GM11168 (cell line): Measurements from ENCODE around the gene GDF7.
"Not testable (repeated sequence)": the region's sequence is repeated elsewhere in the genome, so short reads cannot be mapped to it uniquely, and the experiment has no call there.

Experiments
- in situ Hi-C: fragments of 300-500 bp; cut with MboI; formaldehyde crosslinking; loops from one replicate; pipeline ENCODE4 v1.12.0; 2022; ENCODE audit warnings: low sequenced_read_pairs; ENCODE audit not compliant: unreplicated experiment

GDF7 gene

DNA sequence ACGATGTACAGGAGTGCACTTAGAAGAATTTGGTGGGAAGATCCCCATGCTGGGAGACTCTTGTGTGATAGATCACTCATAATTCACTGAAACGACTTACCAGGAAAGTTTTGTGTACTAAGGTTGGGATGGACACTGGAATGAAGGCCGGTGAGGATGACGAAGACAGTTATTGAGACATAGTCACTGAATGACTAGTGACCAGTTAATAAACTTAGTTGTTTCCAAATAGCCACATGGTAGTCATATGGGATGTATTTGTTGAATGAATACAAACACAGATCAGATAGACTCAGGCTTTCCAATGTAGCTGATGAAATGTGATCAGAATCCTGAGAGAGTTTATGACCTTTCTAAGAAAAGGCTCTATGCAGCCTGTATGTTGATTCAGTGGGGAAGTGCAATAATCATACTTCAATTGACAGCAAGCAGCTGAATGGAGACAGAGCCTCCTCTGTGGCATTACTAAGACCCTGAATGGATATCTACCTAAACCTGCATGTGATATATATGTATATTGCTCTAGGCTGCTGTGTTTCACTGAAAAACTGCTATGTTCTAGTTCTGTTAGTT, 20.4 kb downstream of the GDF7 start:
- in situ Hi-C loops, result no loop called here

GRCh38 chr2:20689428-20690264, 22.7 kb downstream of the GDF7 start:
- in situ Hi-C loops, result no loop called here

DNA sequence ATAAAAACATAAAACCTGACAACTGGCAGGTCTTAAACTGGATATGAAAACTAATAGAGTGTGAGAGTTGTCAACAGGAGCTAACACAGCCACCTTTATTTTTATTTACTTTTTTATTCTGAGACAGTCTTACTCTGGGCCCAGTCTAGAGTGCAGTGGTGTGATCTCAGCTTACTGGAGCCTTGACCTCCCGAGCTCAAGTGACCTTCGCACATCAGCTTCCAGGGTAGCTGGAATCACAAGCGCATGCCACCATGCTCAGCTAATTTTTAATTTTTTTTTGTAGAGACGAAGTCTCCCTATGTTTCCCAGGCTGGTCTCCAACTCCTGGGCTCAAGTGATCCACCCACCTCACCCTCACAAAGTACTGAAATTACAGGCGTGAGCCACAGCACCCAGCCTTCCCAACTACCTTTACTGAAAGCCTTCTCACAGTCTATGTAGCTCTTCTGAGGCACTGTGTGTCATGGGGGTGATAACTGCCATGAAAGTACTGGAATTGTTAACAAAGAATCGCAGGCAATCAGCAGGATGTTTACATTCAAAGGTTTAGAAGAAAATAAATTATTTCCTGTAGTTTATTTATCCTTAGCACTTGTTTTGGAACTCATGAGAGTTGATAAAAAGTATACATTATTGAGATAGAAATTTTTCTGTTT, 24.3 kb downstream of the GDF7 start:
- in situ Hi-C loops, result no loop called here

DNA sequence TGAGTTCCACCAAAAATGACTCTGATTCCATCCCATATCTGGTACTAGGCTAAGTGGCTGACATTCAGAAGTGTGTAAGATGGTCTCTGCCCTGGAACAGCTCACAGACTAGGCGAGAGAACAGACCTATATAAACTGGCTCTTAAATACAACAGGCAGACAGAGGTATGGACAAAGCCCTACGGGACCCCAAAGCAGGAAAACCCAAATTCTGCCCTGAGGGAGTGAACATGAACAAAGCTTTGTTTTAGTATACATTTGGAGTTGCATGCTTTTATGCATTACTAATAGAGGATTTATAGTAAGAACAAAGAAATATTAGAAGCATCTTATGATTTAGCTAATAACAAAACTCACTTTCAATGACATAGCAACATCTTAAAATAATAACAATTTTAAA, 25.1 kb downstream of the GDF7 start:
- in situ Hi-C loops, result no loop called here

DNA sequence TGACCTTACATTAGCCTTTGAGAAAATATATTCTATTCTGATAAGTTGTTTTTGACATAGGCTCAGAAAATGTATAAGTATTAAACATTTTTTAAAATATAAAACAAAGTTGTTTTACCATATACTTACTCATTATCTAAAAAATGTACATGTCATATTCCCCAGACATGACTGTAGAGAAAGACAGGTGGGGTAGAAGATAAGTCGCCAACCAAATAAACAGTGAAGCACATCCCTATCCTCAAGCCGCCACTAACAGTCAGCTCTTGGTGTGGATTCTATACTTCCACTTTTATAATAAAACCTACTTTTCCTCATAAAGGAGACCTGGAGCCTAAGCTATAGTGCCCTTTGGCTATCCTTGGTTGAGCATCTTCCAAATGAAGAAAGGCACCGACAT, 26.4 kb downstream of the GDF7 start:
- in situ Hi-C loops, result no loop called here

GRCh38 chr2:20696366-20696765, 29.4 kb downstream of the GDF7 start:
- in situ Hi-C loops, result no loop called here

- in situ Hi-C loops, result no loop called here
Measured at GRCh38 chr2:20697322-20697934, 30.5 kb downstream of the GDF7 start.

- in situ Hi-C loops, result no loop called here
Measured at GRCh38 chr2:20698916-20699613, 32.1 kb downstream of the GDF7 start.

- in situ Hi-C loops, result no loop called here
Measured at GRCh38 chr2:20702563-20702962, 35.6 kb downstream of the GDF7 start.

- in situ Hi-C loops, result no loop called here
Measured at GRCh38 chr2:20704886-20705285, 37.9 kb downstream of the GDF7 start.

GRCh38 chr2:20706217-20706616, 39.3 kb downstream of the GDF7 start:
- in situ Hi-C loops, result no loop called here

DNA sequence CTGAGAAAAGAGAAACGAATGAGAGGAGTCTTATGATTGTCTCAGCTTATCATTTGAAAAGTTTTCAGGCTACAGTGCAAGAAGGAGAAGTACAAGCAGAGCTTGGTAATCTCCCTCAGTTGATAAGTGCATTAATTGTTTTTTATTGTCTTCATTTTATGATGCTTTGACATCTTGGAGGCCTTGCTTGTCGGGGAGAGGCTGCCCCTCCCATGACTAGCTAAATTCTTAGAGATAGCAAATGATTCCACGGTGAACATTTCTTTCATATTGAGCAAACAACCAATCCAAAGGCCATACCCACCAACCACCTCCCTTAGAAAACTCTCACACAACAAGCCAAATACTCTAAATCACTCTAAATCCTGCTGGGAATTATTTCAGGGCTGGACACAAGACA, 39.8 kb downstream of the GDF7 start:
- in situ Hi-C loops, result no loop called here

DNA sequence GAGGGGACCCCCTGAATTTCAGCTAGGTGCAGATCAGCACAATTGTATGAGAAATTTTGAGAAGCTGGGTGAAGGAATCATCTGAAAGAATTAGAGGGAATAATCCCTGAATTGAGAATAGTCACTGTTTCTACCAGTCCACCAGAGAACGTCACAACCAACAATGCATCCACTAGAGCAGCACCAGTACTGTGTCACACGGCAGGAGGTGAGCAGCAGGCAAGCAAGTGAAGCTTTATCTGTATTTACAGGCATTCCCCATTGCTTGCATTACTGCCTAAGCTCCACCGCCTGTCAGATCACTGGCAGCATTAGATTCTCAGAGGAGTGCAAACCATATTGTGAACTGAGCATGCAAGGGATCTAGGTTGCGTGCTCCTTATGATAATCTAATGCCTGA, 40.7 kb downstream of the GDF7 start:
- in situ Hi-C loops, result no loop called here

DNA sequence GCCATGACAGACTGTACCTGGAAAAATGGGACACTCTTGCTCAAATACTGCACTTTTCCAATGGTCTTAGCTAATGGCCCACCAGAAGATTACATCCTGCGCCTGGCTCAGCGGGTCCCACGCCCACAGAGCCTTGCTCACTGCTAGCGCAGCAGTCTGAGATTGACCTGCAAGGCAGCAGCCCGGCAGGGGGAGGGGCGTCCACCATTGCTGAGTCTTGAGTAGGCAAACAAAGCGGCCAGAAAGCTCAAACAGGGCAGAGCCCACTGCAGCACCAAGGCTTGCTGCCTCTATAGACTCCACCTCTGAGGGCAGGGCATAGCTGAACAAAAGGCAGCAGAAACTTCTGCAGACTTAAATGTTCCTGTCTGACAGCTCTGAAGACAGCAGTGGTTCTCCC, 44.7 kb downstream of the GDF7 start:
- in situ Hi-C loops, result not testable (repeated sequence)

DNA sequence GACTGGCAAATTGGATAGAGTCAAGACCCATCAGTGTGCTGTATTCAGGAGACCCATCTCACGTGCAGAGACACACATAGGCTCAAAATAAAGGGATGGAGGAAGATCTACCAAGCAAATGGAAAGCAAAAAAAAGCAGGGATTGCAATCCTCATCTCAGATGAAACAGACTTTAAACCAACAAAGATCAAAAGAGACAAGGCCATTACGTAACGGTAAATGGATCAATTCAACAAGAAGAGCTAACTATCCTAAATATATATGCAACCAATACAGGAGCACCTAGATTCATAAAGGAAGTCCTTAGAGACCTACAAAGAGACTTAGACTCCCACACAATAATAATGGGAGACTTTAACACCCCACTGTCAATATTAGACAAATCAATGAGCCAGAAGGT, 46.6 kb downstream of the GDF7 start:
- in situ Hi-C loops, result not testable (repeated sequence)

DNA sequence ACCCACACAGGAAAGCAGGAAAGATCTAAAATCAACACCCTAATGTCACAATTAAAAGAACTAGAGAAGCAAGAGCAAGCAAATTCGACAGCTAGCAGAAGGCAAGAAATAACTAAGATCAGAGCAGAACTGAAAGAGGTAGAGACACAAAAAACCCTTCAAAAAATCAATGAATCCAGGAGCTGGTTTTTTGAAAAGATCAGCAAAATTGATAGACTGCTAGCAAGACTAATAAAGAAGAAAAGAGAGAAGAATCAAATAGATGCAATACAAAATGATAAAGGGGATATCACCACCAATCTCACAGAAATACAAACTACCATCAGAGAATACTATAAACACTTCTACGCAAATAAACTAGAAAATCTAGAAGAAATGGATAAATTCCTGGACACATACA, 47.5 kb downstream of the GDF7 start:
- in situ Hi-C loops, result not testable (repeated sequence)

- in situ Hi-C loops, result not testable (repeated sequence)
Measured at GRCh38 chr2:20716164-20716563, 49.2 kb downstream of the GDF7 start.

GRCh38 chr2:20717641-20718040, 50.7 kb downstream of the GDF7 start:
- in situ Hi-C loops, result no loop called here

GRCh38 chr2:20722592-20723240, 55.8 kb downstream of the GDF7 start:
- in situ Hi-C loops, result no loop called here

- in situ Hi-C loops, result no loop called here
Measured at GRCh38 chr2:20723543-20723942, 56.6 kb downstream of the GDF7 start.
